Measurements from ENCODE around the gene MYMX. TPM values are rescaled to one million over a fixed set of nuclear protein-coding genes. Genes with fewer than 3 reads are reported as not detected.

MYMX gene
- total RNA-seq, 2 donors from 2014 or later: 1.7 to 1.8 TPM

- DNase-seq: no peak
- Mint-ChIP-seq H3K27ac (peak overlapping the region; percentile 66), H3K4me1 (peaks cover 46% of the 10 kb centered on the region), H3K4me3 (peak overlapping the region; percentile 61), H3K36me3 (ENCODE audit: low read depth) (no peaks in the 10 kb centered on the region), H3K27me3 (ENCODE audit: insufficient read depth) (peaks cover 2% of the 10 kb centered on the region), H3K9me3 (no peaks in the 10 kb centered on the region)
- H3K27me3 ChIP-seq (ENCODE audit: control insufficient read depth, insufficient read depth, low read length, poor library complexity, severe bottlenecking): no peaks in the 10 kb centered on the region
- no peaks in the 10 kb centered on the region for H3K36me3 ChIP-seq (ENCODE audit: control insufficient read depth, insufficient read depth, low read length)
- peaks cover 24% of the 10 kb centered on the region for H3K4me1 ChIP-seq (ENCODE audit: control insufficient read depth, insufficient read depth, low read length)
- peak overlapping the region; percentile 30 for H3K9ac ChIP-seq (ENCODE audit: extremely low read depth, low read length, poor library complexity, severe bottlenecking)
- H3K4me3 ChIP-seq (ENCODE audit: low read length): peak overlapping the region; percentile 75
- peak overlapping the region; percentile 53 for H3K27ac ChIP-seq (ENCODE audit: low read depth, low read length)
- 39 to 56% methylated on average over 5 to 26 of the region's 28 CpGs for WGBS, 2 experiments (ENCODE audit: insufficient coverage in 1 of 2, insufficient read length in 1 of 2)
- H3K9me3 ChIP-seq (ENCODE audit: control insufficient read depth, low read length): no peaks in the 10 kb centered on the region
- TF ChIP-seq CTCF (conservative IDR thresholded peaks at IDR 0.05): peak; percentile 37
Measured at GRCh38 chr6:44219815-44220784, 3.4 kb downstream of the MYMX start.

- WGBS, 2 experiments (ENCODE audit: insufficient coverage in 1 of 2, insufficient read length in 1 of 2): 85 to 95% methylated on average over 3 to 4 of the region's 4 CpGs
- H3K27ac Mint-ChIP-seq: peak overlapping the region; percentile 62
- no peak overlapping the region for H3K27ac ChIP-seq (ENCODE audit: low read depth, low read length)
- H3K36me3 ChIP-seq (ENCODE audit: control insufficient read depth, insufficient read depth, low read length): no peaks in the 10 kb centered on the region
- H3K36me3 Mint-ChIP-seq (ENCODE audit: low read depth): no peaks in the 10 kb centered on the region
- no peaks in the 10 kb centered on the region for H3K9me3 ChIP-seq (ENCODE audit: control insufficient read depth, low read length)
- peak overlapping the region; percentile 10 for H3K4me3 Mint-ChIP-seq
- DNase-seq: no peak
- no peak overlapping the region for H3K4me3 ChIP-seq (ENCODE audit: low read length)
- TF ChIP-seq CTCF (conservative IDR thresholded peaks at IDR 0.05): no peak
- H3K27me3 ChIP-seq (ENCODE audit: control insufficient read depth, insufficient read depth, low read length, poor library complexity, severe bottlenecking): no peaks in the 10 kb centered on the region
- no peaks in the 10 kb centered on the region for H3K9me3 Mint-ChIP-seq
- H3K27me3 Mint-ChIP-seq (ENCODE audit: insufficient read depth): peaks cover 2% of the 10 kb centered on the region
- H3K4me1 Mint-ChIP-seq: peaks cover 52% of the 10 kb centered on the region
- no peak overlapping the region for H3K9ac ChIP-seq (ENCODE audit: extremely low read depth, low read length, poor library complexity, severe bottlenecking)
- H3K4me1 ChIP-seq (ENCODE audit: control insufficient read depth, insufficient read depth, low read length): peaks cover 24% of the 10 kb centered on the region
Measured at GRCh38 chr6:44220913-44221290, 4.2 kb downstream of the MYMX start.

- Histone ChIP-seq H3K4me1 (ENCODE audit: control insufficient read depth, insufficient read depth, low read length) (peaks cover 29% of the 10 kb centered on the region), H3K27me3 (ENCODE audit: control insufficient read depth, insufficient read depth, low read length, poor library complexity, severe bottlenecking) (no peaks in the 10 kb centered on the region), H3K27ac (ENCODE audit: low read depth, low read length) (no peak overlapping the region), H3K9ac (ENCODE audit: extremely low read depth, low read length, poor library complexity, severe bottlenecking) (no peak overlapping the region), H3K4me3 (ENCODE audit: low read length) (no peak overlapping the region), H3K9me3 (ENCODE audit: control insufficient read depth, low read length) (no peaks in the 10 kb centered on the region), H3K36me3 (ENCODE audit: control insufficient read depth, insufficient read depth, low read length) (no peaks in the 10 kb centered on the region)
- Mint-ChIP-seq H3K27ac (peak overlapping the region; percentile 62), H3K4me1 (peaks cover 56% of the 10 kb centered on the region), H3K36me3 (ENCODE audit: low read depth) (no peaks in the 10 kb centered on the region), H3K9me3 (no peaks in the 10 kb centered on the region), H3K27me3 (ENCODE audit: insufficient read depth) (peaks cover 2% of the 10 kb centered on the region), H3K4me3 (peak overlapping the region; percentile 10)
- peak; percentile 92 for DNase-seq
- peak; percentile 82 for TF ChIP-seq CTCF (conservative IDR thresholded peaks at IDR 0.05)
- WGBS, 2 experiments (ENCODE audit: insufficient coverage in 1 of 2, insufficient read length in 1 of 2): 63% methylated on average over 3 of the region's 4 CpGs; no CpG with 5 or more reads in 1 of the 2 experiments
Measured at GRCh38 chr6:44221291-44221960, 4.7 kb downstream of the MYMX start.

Measured in endodermal cell (in vitro differentiated cells).